Activated CD8-positive, alpha-beta memory T cell treated with anti-CD3 and anti-CD28 coated beads for 48 hours (primary cell): ENCODE data around the gene GARNL3.

Source experiments
- DNase-seq, 3 experiments: peaks; one replicate each; pipeline ENCODE4 v3.0.0-alpha.2; 2020; ENCODE audit warnings: low read depth in 2 of 3, low spot score in 2 of 3

Gene GARNL3

GRCh38 chr9:127233989-127234388 lies 30.6 kb upstream of the GARNL3 start:
- DNase-seq: no peak

- DNase-seq: no peak
Observed at GRCh38 chr9:127237801-127238200, 26.8 kb upstream of the GARNL3 start.

GRCh38 chr9:127241354-127241753 lies 23.2 kb upstream of the GARNL3 start:
- no peak for DNase-seq

GRCh38 chr9:127244609-127245601 lies 19.7 kb upstream of the GARNL3 start:
- DNase-seq: peak; percentile 84 to 92 (median 84)

- DNase-seq: no peak
Observed at GRCh38 chr9:127245637-127246164, 18.9 kb upstream of the GARNL3 start.

GRCh38 chr9:127248241-127248640 lies 16.3 kb upstream of the GARNL3 start:
- DNase-seq: no peak

GRCh38 chr9:127249877-127250276 lies 14.7 kb upstream of the GARNL3 start:
- DNase-seq: no peak

GRCh38 chr9:127250896-127251391 lies 13.6 kb upstream of the GARNL3 start:
- DNase-seq: no peak

GRCh38 chr9:127252410-127253318 lies 11.9 kb upstream of the GARNL3 start:
- DNase-seq: no peak

- no peak for DNase-seq
Observed at GRCh38 chr9:127253446-127253845, 11.1 kb upstream of the GARNL3 start.

- DNase-seq: no peak
Observed at GRCh38 chr9:127255692-127256091, 8.9 kb upstream of the GARNL3 start.

GRCh38 chr9:127256324-127256723 lies 8.2 kb upstream of the GARNL3 start:
- DNase-seq: no peak

- no peak for DNase-seq
Observed at GRCh38 chr9:127258606-127259471, 5.7 kb upstream of the GARNL3 start.

GRCh38 chr9:127262602-127263001 lies 2.0 kb upstream of the GARNL3 start:
- DNase-seq: no peak

- no peak for DNase-seq
Observed at GRCh38 chr9:127263237-127263636, 1.3 kb upstream of the GARNL3 start.

GRCh38 chr9:127263664-127264063 lies 910 bp upstream of the GARNL3 start:
- no peak for DNase-seq

GRCh38 chr9:127267793-127268525 lies 3.4 kb downstream of the GARNL3 start:
- DNase-seq: no peak

GRCh38 chr9:127269449-127269848 lies 4.9 kb downstream of the GARNL3 start:
- no peak for DNase-seq

GRCh38 chr9:127273326-127273725 lies 8.8 kb downstream of the GARNL3 start:
- no peak for DNase-seq

- DNase-seq: no peak
Observed at GRCh38 chr9:127277099-127277498, 12.5 kb downstream of the GARNL3 start.
